Limb (tissue), 2 donors: Measurements from ENCODE around the gene TMPRSS11B.
"Not testable (repeated sequence)": the region's sequence is repeated elsewhere in the genome, so short reads cannot be mapped to it uniquely, and the experiment has no call there.

ENCODE experiments used
- DNase-seq, 2 donors: peaks; one replicate each; pipeline ENCODE4 v3.0.0-alpha.2; 2016; ENCODE audit errors: extremely low spot score in 2 of 2

Gene TMPRSS11B, protein sequence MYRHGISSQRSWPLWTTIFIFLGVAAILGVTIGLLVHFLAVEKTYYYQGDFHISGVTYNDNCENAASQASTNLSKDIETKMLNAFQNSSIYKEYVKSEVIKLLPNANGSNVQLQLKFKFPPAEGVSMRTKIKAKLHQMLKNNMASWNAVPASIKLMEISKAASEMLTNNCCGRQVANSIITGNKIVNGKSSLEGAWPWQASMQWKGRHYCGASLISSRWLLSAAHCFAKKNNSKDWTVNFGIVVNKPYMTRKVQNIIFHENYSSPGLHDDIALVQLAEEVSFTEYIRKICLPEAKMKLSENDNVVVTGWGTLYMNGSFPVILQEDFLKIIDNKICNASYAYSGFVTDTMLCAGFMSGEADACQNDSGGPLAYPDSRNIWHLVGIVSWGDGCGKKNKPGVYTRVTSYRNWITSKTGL

DNA sequence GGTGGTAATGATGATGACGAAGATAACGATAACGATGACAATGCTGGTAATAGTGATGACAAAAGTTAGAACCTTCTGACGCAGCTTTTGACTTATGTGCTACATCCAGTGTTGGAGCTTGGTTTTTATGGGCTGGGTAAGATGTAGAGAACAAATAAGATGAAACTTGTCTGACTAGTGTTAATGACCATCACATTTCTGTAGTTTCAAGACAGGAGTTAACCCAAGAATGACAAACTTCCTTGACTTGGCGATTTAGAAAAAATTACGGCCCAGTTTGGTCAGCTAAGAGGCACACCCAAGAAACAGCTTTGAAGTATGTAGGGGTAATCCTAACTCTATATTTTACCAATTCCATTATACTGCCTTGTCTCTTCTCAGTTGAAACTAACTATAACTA is at the start of gene TMPRSS11B:
TSS of gene TMPRSS11B (minus strand) at position 101 of the 400 bp plus-strand sequence. CDS start 136 bp downstream, outside the sequence.
- DNase-seq: no peak

DNA sequence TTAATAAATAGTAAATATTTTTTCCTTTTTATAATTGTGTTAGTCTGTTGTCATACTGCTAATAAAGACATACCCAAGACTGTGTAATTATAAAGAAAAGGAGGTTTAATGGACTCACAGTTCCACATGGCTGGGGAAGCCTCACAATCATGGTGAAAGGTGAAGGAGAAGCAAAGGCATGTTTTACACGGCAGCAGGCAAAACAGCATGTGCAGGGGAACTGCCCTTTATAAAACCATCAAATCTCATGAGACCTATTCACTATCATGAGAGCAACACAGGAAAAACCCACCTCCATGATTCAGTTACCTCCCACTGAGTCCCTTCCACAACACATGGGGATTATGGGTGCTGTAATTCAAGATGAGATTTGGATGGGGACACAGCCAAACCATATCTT is 45.8 kb upstream of the TMPRSS11B start:
- no peak for DNase-seq

DNA sequence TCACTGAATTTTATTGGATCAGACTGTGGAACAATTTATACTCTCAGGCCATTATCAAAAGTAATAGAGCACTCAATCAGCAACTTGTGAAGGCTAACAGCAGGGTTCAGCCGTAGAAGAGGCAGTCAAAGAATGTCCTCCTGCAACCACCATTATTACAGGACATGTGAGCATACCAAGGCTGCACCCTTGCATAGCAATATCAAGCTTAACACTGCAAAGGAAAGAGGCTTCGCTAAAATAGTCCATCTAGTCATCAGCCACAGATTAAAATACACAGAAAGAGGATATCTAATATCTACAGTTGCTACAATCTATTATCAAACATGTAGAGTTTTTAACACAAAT is 42.9 kb upstream of the TMPRSS11B start:
- no peak for DNase-seq

DNA sequence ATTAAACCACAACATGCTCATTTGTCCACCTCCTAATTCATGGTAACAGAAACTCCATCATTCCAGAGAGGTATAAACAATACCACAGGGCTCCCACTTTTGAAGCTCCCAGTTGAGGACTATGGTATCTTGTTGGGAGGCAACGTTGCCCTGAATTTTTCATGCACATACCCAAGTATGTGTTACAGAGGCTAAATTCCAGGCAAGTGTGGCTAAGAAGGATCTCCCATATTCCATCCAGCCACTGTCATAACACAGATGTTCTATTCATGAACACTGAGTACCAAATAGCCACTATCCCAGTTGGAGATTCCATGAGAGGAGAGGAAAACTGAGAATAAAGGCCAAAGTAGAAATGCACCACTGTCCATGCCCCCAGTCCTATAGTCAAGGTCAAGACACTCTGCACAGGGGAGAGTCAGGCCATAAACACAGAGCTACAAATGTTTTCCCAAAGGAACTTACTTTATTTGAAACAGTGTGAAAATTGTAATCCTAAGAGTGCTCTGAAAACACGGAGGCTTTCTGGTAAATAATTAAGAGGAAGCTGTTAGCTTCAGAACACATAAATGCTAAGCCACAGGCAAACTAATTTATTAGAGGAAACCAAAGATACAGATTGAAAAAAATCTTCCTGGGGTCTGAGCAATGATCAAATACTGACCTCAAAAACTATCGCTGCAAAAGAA is 42.4 kb upstream of the TMPRSS11B start:
- DNase-seq: no peak

DNA sequence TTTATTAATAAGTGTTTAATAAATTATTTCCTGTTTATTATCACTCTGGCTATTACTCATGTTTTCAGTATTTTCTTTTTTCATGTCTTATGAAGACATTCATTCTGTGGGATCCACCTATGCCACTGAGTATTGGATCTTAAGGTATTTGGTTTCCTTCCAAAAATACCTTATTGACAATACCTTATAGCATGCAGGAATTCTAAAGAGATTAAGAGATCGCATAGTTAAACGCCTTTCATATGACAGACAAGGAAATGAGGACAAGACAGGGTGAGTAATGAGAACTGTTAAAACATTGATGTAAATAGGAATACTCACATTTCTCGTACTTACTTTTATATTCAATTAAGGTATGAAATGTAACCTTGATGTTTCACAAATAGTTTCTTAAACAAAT is 38.2 kb upstream of the TMPRSS11B start:
- DNase-seq: no peak

DNA sequence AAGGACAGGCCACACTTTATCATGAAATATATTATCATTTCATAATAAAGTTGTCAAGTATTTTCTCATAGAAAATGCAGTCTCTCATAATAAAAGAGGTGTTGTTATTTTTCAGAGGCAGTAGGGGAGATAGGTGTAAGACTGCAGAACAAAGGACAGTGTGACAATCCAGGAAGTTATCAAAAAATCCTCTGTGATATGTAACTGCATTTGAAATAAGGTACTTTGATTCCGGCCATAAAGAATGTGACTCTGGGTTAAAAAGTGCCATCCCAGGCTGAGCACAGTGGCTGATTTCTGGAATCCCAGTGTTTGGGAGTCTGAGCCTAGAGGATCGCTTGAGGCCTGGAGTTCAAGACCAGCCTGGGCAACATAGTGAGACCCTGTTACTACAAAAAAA is 37.6 kb upstream of the TMPRSS11B start:
- DNase-seq: no peak

DNA sequence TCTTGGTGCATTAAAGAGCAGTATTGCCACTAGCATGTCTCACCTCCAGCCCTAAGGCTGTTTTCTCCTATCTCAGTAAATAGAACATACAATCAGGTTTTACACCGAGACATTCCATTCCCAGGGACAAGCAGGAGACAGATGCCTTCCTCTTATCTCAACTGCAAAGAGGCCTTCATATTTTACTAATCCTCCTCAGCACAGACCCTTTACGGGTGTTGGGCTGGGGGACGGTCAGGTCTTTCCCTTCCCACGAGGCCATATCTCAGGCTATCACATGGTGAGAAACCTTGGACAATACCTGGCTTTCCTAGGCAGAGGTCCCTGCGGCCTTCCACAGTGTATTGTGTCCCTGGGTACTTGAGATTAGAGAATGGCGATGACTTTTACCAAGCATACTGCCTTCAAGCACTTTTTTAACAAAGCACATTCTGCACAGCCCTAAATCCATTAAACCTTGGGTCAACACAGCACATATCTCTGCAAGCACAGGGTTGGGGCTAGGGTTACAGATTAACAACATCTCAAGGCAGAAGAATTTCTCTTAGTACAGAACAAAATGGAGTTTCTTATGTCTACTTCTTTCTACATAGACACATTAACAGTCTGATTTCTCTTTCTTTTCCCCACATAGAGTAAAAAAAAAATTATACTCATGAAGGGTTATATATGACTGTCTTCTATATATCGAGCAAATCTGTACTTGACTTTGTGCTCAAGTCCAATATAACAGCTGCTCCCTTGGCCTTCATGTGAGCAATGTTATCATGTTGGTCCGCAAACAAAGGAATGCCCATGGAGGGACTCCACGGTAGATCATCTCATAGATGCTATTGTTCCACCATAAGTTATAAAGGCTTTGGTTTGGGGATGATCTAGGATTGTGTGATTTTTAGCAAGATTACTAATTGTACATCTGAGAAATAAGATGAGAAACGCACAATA is 36.6 kb upstream of the TMPRSS11B start:
- not testable (repeated sequence) for DNase-seq

DNA sequence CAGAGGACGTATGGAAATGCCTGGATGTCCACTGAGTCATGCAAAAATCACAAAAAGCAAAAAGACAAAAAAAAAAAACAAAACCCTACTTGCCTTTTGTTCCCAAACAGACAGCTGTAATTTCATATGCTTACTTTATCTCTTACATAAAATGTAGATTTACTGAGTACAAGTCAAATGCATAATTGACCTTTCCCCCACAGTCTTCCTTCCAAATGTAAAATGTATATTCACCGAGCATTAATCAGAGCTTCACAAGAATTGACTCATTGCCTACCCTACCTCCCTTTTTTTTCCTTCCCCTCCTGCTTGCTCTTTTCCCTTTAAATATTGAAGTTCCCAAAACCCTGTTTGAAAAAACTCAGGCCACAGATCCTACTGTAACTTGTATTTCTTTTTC is 32.5 kb upstream of the TMPRSS11B start:
- no peak for DNase-seq

DNA sequence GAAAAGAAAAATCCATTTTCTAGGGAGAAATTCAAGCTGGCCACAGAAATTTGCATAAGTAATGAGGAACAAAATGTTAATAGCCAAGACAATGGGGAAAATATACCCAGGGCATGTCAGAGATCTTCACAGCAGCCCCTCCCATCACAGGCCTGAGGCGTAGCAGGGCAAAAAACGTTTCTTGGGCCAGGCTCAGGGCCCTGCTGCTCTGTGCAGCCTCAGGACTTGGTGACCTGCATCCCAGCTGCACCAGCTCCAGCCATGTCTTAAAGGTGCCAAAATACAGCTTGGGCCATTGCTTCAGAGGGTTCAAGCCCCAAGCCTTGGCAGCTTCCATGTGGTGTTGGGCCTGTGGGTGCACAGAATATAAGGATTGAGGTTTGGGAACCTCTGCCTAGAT is 32.1 kb upstream of the TMPRSS11B start:
- DNase-seq: no peak

DNA sequence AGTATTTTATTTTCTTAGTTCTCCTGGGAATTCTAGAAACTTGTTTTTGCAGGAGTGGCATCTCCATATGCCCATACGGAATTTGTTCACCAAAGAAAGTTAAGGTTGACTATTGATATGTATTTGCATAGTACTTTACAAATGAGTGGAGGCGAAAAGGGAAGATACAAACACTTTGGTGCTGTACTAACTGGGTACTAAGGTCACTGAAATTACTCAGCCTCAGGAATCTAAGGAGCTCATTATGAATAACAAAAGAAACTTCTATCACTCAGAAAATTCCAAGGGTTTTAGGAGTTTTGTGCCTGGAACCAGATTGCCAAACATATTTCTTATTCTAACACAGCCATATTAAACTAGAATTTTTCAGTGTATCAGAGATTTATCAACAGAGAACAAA is 27.4 kb upstream of the TMPRSS11B start:
- no peak for DNase-seq

DNA sequence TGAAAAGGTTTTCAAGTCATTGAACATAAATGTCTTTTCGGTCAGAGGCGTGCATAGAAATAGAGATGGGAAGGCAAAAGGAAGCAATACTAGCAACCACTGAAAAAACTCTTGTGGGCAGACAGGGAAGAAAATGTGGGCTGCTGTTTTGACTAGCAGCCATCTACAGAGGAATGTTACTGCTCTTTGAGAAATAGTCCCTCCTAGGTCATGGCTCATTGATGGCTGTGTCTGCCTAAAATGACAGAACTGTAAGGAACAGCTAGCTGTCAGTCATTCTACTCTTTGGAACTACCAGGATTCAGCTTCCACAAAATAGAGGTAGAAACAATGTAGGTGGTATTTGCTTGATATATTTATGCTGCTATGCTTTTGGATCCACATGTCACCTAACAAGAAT is 26.9 kb upstream of the TMPRSS11B start:
- no peak for DNase-seq

DNA sequence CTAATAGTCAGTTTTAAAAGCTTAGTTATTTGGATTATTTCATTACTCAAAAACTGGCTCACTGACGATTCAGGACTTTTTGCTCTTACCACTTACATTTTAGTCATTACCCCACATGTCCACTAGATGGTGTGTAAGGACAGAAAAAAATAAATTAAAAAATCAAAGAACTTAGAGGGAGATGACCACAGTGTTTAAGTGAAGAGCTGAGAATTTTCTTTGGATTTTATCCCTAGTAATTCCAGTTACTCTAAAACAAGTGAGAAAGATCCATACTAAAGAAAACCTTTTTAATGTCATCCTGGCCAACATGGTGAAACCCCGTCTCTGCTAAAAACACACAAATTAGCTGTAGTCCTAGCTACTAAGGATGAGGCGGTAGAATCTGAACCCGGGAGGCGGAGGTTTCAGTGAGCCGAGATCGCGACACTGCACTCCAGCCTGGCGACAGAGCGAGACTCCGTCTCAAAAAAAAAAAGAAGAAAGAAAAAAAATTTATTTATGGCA is 26.4 kb upstream of the TMPRSS11B start:
- peak in 1 of 2 donors; percentile 82 for DNase-seq

DNA sequence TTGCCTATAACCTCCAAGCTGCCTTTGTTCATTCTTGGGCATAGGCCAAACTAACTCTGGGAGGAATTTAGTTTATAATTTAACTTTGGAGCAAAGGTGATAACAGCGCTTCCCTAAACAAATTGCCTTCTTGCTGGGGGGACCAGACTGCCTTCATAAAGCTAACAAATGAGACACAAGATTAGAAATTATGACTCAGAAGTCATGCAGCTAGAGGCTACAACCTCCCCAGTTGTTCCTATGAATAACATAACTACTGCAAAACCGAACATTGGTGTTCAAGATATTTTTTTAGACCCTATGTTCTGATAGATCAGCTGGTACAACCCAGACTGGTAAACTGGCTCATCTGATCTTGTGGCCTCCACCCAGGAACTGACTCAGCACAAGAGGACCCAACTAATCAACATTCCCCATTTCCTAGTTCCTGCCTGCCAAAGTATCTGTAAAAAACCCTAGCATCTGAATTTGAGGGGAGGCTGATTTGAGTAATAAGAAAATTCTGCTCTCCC is 22.0 kb upstream of the TMPRSS11B start:
- no peak for DNase-seq

DNA sequence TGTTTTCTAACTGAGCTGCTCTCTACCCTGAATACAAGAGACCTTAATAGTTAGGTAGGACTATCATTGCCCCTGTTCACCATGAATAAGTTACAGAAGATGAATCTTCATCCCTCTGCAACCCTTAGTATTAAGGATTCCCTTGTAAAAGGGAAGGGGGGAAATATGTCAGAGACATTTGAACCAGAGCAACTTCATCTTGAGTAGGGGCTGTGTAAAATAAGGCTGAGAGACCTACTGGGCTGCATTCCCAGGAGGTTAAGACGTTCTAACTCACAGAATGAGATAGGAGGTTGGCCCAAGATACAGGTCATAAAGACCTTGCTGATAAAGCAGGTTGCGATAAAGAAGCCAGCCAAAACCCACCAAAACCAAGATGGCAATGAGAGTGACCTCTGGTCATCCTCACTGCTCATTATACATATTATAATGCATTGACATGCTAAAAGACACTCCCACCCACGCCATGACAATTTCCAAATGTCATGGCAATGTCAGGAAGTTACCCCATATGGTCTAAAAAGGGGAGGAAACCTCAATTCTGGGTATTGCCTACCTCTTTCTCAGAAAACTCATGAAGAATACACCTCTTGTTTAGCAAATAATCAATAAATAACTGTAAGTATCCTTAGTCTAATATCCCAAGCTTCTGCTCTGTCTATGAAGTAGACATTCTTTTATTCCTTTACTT is 19.5 kb upstream of the TMPRSS11B start:
- DNase-seq: no peak

DNA sequence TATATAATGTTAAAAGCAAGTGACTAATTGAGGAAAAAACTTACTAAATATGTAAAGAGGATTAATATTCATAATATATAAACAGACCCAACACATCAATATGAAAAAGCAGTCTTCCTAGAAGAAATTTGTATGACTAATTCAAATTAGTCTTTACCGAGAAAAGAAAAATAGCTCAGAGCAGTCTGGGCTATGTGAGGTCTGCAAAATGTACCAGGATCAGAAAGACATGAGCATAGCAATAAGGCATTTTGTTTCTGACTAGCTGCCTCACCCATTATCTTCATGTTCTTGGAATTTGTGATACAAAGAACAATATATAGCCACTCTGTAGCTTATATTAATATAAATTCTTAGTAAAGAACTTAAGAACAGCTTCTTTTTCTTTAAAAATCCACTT is 13.7 kb upstream of the TMPRSS11B start:
- no peak for DNase-seq

DNA sequence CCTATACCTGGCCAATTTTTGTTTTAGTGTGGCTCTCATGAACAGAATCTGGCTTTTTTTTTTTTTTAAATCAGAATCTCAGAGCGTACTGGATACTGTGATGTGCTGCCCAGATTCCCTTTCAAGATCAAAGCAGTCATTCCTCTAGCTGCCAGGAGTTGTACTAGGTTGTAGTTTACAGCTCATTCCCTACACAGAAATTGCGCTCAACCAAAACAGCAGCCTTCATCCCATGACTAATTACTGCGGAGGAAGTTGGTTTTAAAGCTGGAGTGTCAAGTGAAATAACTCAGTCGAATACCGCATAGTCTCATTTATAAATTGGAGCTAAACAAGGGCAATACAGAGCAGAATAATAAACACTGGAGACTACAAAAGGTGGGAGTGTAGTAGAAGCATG is 12.2 kb upstream of the TMPRSS11B start:
- no peak for DNase-seq

DNA sequence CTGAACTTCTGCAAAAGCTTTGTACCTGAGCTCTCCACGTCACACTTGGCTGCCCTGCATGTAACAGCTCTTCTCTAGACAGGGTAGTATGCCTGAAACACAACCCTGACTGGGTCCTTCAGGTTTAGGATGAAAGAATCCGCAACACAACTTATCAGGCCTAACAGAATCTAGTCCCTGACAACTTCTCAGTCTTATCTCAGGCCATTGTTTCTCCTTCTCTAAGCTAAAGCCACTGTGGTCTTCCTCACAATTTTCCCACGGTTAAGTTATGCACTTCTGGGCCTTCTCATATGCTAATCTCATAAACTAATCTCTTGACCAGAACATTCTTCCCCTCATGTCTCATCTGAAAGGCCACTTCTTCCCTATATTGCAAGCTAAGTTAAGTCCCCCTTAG is 10.8 kb upstream of the TMPRSS11B start:
- DNase-seq: no peak

DNA sequence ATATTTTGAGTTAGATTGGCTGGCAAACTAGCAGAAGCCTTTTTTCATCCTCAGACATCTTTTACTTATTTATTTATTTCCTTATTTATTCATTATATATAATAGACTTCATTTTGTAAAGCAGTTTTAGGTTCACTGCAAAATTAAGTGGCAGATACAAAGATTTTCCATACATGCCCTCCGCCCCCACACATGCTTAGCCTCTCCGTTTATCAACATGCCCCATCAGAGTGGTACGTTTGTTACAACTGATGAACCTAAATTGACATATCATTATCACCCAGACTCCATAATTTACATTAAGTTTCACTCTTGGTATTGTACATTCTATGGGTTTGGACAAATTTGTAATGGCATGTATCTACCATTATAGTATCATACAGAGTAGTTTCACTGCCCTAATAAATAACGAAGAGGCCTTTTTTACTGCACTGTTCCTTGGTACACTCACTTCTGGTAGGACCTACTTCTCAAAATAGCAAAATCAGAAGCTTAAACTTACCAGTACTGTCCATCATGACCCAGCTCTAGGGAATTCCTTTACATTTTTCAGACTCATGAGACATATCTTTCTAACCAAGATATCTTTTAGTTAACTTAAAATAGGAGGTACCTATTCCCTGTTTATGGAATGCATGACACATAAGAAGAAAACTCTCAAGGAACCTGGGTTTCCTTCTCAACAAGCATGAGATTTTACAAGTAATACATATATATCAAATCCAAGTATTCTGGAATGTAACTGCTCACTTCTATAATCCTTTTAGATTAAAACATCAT is 4.8 kb upstream of the TMPRSS11B start:
- no peak for DNase-seq

DNA sequence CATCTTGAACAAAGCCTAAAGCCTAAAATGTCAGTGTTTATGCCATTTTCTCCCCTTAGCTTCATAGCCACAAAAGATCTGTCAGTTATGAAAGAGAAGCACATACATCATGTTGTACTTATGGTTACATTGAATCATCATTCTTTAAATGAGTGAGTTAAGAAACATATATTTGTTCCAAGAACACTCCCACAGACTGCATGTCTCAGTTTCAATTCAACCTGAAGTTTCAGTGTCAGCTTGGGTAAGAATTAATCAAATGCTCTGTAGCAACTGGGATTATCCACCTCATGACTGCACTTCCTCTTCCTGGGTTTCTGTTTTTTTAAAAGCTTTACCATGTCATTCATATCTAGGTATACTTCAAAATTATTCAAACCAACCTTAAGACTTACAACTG is 3.9 kb upstream of the TMPRSS11B start:
- no peak for DNase-seq

DNA sequence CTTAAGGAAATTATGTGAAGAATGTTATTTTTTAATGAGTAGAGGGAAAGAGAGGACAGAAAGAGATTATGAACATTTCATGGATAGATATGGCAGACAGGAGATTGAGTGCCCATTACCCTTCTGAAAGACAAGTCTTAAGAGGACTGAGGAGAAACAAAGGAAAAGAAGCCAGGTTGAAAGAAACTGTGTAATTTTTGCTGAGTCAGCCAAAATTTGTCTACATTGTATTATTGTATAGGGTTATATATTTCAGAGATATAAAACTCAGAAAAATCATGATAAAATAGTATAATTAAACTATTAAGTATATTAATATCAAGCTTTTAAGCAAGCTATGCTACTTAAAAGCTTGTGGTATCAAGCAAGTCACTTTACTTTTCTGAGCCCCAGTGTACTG is 4.9 kb downstream of the TMPRSS11B start:
- DNase-seq: no peak
